Breast epithelium (tissue), 3 donors: ENCODE results near the gene MTMR12.

Experiments used
- CTCF ChIP-seq, 3 donors: fragments of 450-650 bp; IDR thresholded peaks; one replicate each; pipeline ENCODE4 v1.5.1; 2016 to 2017; ENCODE audit warnings: antibody characterized with exemption in 3 of 3, mild to moderate bottlenecking in 3 of 3, moderate library complexity in 3 of 3
- POLR2A ChIP-seq: fragments of 450-650 bp; IDR thresholded peaks from one replicate; pipeline ENCODE4 v1.6.1; 2016; ENCODE audit warnings: antibody characterized with exemption, mild to moderate bottlenecking, moderate library complexity

- TF ChIP-seq POLR2A = no peak
- no peak for TF ChIP-seq CTCF (IDR thresholded peaks at IDR 0.05)
These were observed 44.9 kb upstream of the MTMR12 start for GRCh38 chr5:32357658-32358057.
